ENCODE results near the gene RHBDF1. TPM values are rescaled to one million over a fixed set of nuclear protein-coding genes. Genes with fewer than 3 reads are reported as not detected.

RHBDF1 gene
- total and polyA plus RNA-seq, 2 donors (not counting 1 experiment from before 2014, with no cell fraction given): 40.5 to 53.8 TPM

- Histone ChIP-seq H3K36me3 (ENCODE audit: control insufficient read depth, insufficient read depth, low read length) (peaks cover 54% of the 10 kb centered on the region), H2AFZ (ENCODE audit: low read length) (no peak overlapping the region), H3K79me2 (ENCODE audit: control insufficient read depth, insufficient read depth, low read length) (peaks cover 6% of the 10 kb centered on the region), H4K20me1 (ENCODE audit: control insufficient read depth, extremely low read depth, insufficient read depth, low read length) (no peaks in the 10 kb centered on the region), H3K9me3 (ENCODE audit: control insufficient read depth, insufficient read depth, low read depth, low read length) (no peaks in the 10 kb centered on the region), H3K27ac (ENCODE audit: insufficient read depth, low read length) (no peak overlapping the region), H3K4me1 (ENCODE audit: control insufficient read depth, extremely low read depth, insufficient read depth, low read length) (peaks cover 2% of the 10 kb centered on the region), H3K4me3 (replicated peaks in 1 of 4; ENCODE audit: control extremely low read depth in 1 of 4, insufficient read depth in 1 of 4, low read depth in 3 of 4, low read length in 4 of 4) (no peak overlapping the region), H3K27me3 (ENCODE audit: control insufficient read depth, insufficient read depth, low read length) (no peaks in the 10 kb centered on the region), H3K4me2 (ENCODE audit: extremely low read depth, insufficient read depth, low read length) (no peak overlapping the region), H3K9ac (ENCODE audit: insufficient read depth, low read length) (no peak overlapping the region)
- TF ChIP-seq CTCF (conservative IDR thresholded peaks at IDR 0.05 in 1 of 2, IDR thresholded peaks at IDR 0.05 in 1 of 2; ENCODE audit: low read depth in 1 of 2, low read length in 2 of 2) (no peak), EZH2 (IDR thresholded peaks at IDR 0.05; ENCODE audit: low read length, missing control alignments) (no peak)
- peak in 1 of 2 donors; percentile 53 for DNase-seq (ENCODE audit: low read depth in 2 of 2)
These were observed 14.7 kb downstream of the RHBDF1 start for GRCh38 chr16:57711-58110.

GRCh38 chr16:56231-56927 is 16.1 kb downstream of the RHBDF1 start:
- no peak for DNase-seq (ENCODE audit: low read depth in 2 of 2)
- H3K4me2 ChIP-seq (ENCODE audit: extremely low read depth, insufficient read depth, low read length): no peak overlapping the region
- peaks cover 43% of the 10 kb centered on the region for H3K36me3 ChIP-seq (ENCODE audit: control insufficient read depth, insufficient read depth, low read length)
- H3K27ac ChIP-seq (ENCODE audit: insufficient read depth, low read length): no peak overlapping the region
- H2AFZ ChIP-seq (ENCODE audit: low read length): no peak overlapping the region
- TF ChIP-seq CTCF (conservative IDR thresholded peaks at IDR 0.05 in 1 of 2, IDR thresholded peaks at IDR 0.05 in 1 of 2; ENCODE audit: low read depth in 1 of 2, low read length in 2 of 2): no peak
- no peak for TF ChIP-seq EZH2 (IDR thresholded peaks at IDR 0.05; ENCODE audit: low read length, missing control alignments)
- peaks cover 2% of the 10 kb centered on the region for H3K4me1 ChIP-seq (ENCODE audit: control insufficient read depth, extremely low read depth, insufficient read depth, low read length)
- H3K79me2 ChIP-seq (ENCODE audit: control insufficient read depth, insufficient read depth, low read length): peaks cover 10% of the 10 kb centered on the region
- no peaks in the 10 kb centered on the region for H4K20me1 ChIP-seq (ENCODE audit: control insufficient read depth, extremely low read depth, insufficient read depth, low read length)
- H3K27me3 ChIP-seq (ENCODE audit: control insufficient read depth, insufficient read depth, low read length): no peaks in the 10 kb centered on the region
- no peak overlapping the region for H3K4me3 ChIP-seq (replicated peaks in 1 of 4; ENCODE audit: control extremely low read depth in 1 of 4, insufficient read depth in 1 of 4, low read depth in 3 of 4, low read length in 4 of 4)
- H3K9me3 ChIP-seq (ENCODE audit: control insufficient read depth, insufficient read depth, low read depth, low read length): no peaks in the 10 kb centered on the region
- H3K9ac ChIP-seq (ENCODE audit: insufficient read depth, low read length): no peak overlapping the region

- peaks cover 2% of the 10 kb centered on the region for H3K4me1 ChIP-seq (ENCODE audit: control insufficient read depth, extremely low read depth, insufficient read depth, low read length)
- no peak overlapping the region for H3K4me3 ChIP-seq (replicated peaks in 1 of 4; ENCODE audit: control extremely low read depth in 1 of 4, insufficient read depth in 1 of 4, low read depth in 3 of 4, low read length in 4 of 4)
- H3K79me2 ChIP-seq (ENCODE audit: control insufficient read depth, insufficient read depth, low read length): peaks cover 11% of the 10 kb centered on the region
- H2AFZ ChIP-seq (ENCODE audit: low read length): no peak overlapping the region
- no peaks in the 10 kb centered on the region for H3K9me3 ChIP-seq (ENCODE audit: control insufficient read depth, insufficient read depth, low read depth, low read length)
- H3K4me2 ChIP-seq (ENCODE audit: extremely low read depth, insufficient read depth, low read length): no peak overlapping the region
- peaks cover 38% of the 10 kb centered on the region for H3K36me3 ChIP-seq (ENCODE audit: control insufficient read depth, insufficient read depth, low read length)
- no peak for DNase-seq (ENCODE audit: low read depth in 2 of 2)
- H3K27ac ChIP-seq (ENCODE audit: insufficient read depth, low read length): no peak overlapping the region
- H4K20me1 ChIP-seq (ENCODE audit: control insufficient read depth, extremely low read depth, insufficient read depth, low read length): no peaks in the 10 kb centered on the region
- H3K27me3 ChIP-seq (ENCODE audit: control insufficient read depth, insufficient read depth, low read length): no peaks in the 10 kb centered on the region
- no peak for TF ChIP-seq EZH2 (IDR thresholded peaks at IDR 0.05; ENCODE audit: low read length, missing control alignments)
- no peak for TF ChIP-seq CTCF (conservative IDR thresholded peaks at IDR 0.05 in 1 of 2, IDR thresholded peaks at IDR 0.05 in 1 of 2; ENCODE audit: low read depth in 1 of 2, low read length in 2 of 2)
- H3K9ac ChIP-seq (ENCODE audit: insufficient read depth, low read length): no peak overlapping the region
These were observed 16.8 kb downstream of the RHBDF1 start for GRCh38 chr16:55571-56136.

Measured in fibroblast of lung (primary cell).